Stimulated activated CD8-positive, alpha-beta memory T cell treated with anti-CD3 and anti-CD28 coated beads, Interleukin-4, amount 100 ng/mL, for 24 hours (primary cell): ENCODE data around the gene CCDC14.
"Not testable (repeated sequence)": the region's sequence is repeated elsewhere in the genome, so short reads cannot be mapped to it uniquely, and the experiment has no call there.

Source experiments
- DNase-seq: peaks from one replicate; pipeline ENCODE4 v3.0.0-alpha.2; 2020; ENCODE audit warnings: low read depth

Gene CCDC14

GRCh38 chr3:123964793-123965192 lies 3.8 kb upstream of the CCDC14 start:
- DNase-seq: not testable (repeated sequence)

GRCh38 chr3:123961508-123961856 lies 453 bp upstream of the CCDC14 start:
- no peak for DNase-seq

GRCh38 chr3:123953735-123954134 lies 7.3 kb downstream of the CCDC14 start:
- no peak for DNase-seq

GRCh38 chr3:123952844-123953520 lies 8.0 kb downstream of the CCDC14 start:
- no peak for DNase-seq

- no peak for DNase-seq
Observed at GRCh38 chr3:123951522-123952447, 9.2 kb downstream of the CCDC14 start.

GRCh38 chr3:123949641-123950040 lies 11.4 kb downstream of the CCDC14 start:
- no peak for DNase-seq

- DNase-seq: no peak
Observed at GRCh38 chr3:123948449-123948848, 12.6 kb downstream of the CCDC14 start.

- no peak for DNase-seq
Observed at GRCh38 chr3:123947482-123947881, 13.5 kb downstream of the CCDC14 start.

- no peak for DNase-seq
Observed at GRCh38 chr3:123941542-123941941, 19.5 kb downstream of the CCDC14 start.

- no peak for DNase-seq
Observed at GRCh38 chr3:123941121-123941520, 19.9 kb downstream of the CCDC14 start.

GRCh38 chr3:123939706-123940105 lies 21.3 kb downstream of the CCDC14 start:
- DNase-seq: no peak

- DNase-seq: no peak
Observed at GRCh38 chr3:123936400-123936799, 24.6 kb downstream of the CCDC14 start.

GRCh38 chr3:123935830-123936229 lies 25.2 kb downstream of the CCDC14 start:
- no peak for DNase-seq

- DNase-seq: no peak
Observed at GRCh38 chr3:123934250-123934649, 26.8 kb downstream of the CCDC14 start.

GRCh38 chr3:123930445-123930844 lies 30.6 kb downstream of the CCDC14 start:
- DNase-seq: no peak

GRCh38 chr3:123929325-123929724 lies 31.7 kb downstream of the CCDC14 start:
- DNase-seq: no peak

- no peak for DNase-seq
Observed at GRCh38 chr3:123926396-123926795, 34.6 kb downstream of the CCDC14 start.

- no peak for DNase-seq
Observed at GRCh38 chr3:123920868-123921267, 40.2 kb downstream of the CCDC14 start.

- DNase-seq: no peak
Observed at GRCh38 chr3:123920383-123920782, 40.6 kb downstream of the CCDC14 start.

- no peak for DNase-seq
Observed at GRCh38 chr3:123919353-123919752, 41.7 kb downstream of the CCDC14 start.

- DNase-seq: no peak
Observed at GRCh38 chr3:123914829-123915228, 46.2 kb downstream of the CCDC14 start.

- DNase-seq: no peak
Observed at GRCh38 chr3:123909785-123910184, 51.2 kb downstream of the CCDC14 start.

GRCh38 chr3:123907720-123908119 lies 53.3 kb downstream of the CCDC14 start:
- DNase-seq: no peak
